NCI-H146 treated with DMSO at 0.1 percent for 48 hours (cell line): ENCODE data around the gene SLC22A25.
"Not testable (repeated sequence)": the region's sequence is repeated elsewhere in the genome, so short reads cannot be mapped to it uniquely, and the experiment has no call there.

Experiments used
- DNase-seq: peaks from one replicate; lab custom pipeline; 2025; ENCODE audit not compliant: unreplicated experiment; lab: John Stamatoyannopoulos, UW

SLC22A25 gene

DNA sequence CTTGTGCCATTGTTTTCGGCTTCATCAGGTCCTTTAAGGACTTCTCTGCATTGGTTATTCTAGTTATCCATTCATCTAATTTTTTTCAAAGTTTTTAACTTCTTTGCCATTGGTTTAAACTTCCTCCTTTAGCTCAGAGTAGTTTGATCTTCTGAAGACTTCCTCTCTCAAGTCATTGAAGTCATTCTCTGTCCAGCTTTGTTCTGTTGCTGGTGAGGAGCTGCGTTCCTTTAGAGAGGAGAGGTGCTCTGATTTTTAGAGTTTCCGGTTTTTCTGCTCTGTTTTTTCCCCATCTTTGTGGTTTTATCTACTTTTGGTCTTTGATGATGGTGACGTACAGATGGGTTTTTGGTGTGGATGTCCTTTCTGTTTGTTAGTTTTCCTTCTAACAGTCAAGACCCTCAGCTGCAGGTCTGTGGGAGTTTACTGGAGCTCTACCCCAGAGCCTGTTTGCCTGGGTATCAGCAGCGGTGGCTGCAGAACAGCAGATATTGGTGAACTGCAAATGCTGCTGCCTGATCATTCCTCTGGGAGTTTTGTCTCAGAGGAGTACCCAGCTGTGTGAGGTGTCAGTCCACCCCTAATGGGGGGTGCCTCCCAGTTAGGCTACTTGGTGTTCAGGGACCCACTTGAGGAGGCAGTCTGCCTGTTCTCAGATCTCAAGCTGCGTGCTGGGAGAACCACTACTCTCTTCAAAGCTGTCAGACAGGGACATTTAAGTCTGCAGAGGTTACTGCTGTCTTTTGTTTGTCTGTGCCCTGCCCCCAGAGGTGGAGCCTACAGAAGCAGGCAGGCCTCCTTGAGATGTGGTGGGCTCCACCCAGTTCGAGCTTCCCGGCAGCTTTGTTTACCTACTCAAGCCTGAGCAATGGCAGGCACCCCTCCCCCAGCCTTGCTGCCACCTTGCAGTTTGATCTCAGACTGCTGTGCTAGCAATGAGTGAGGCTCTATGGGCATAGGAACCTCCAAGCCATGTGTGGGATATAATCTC lies 7.6 kb downstream of the SLC22A25 start:
- not testable (repeated sequence) for DNase-seq

DNA sequence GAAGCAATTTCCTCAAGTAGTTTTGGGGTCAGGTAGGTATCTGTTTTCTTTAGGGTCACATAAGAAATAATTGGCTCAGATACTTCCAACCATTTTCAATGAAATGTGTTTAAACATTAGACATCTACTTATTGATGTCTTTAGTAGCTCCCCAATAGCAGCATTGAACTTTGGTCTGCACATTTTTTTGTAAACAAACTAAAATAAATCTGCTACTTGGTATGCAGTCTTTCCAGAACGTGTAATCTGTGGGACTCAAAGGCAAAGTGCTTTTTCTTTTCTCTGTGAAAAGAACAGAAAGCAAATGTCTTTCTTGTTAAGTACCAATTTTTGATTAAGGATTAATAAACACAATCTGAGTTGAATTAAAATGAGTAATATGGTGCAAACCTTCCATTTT lies 13.6 kb downstream of the SLC22A25 start:
- no peak for DNase-seq

DNA sequence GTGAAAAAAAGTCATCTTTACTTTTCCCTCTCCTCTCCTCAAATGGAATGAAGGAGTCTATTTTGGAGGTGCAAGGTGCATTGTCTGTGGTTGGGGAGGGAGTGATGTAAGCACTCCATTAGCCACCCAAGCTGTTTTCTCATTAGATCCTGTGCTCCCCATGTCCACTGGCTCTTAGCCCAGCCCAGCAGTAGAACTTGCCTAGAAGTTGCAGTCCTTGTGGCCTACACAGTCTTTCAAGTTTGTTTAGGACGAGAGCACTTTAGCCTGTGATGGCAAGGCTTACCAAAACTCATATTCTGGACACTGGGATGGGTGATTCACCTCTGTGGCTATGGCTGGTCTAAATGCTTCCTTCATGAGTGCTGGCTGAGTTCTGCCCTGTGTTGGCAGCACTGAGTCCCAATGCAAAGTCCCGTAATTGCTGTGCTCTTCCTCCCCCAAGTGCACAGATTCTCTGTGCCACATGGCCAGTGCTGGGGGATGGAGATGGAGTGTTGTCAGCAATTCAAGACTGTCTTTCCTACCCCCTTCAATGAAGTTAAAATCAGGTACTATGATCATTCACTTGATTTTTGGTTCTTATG lies 15.8 kb downstream of the SLC22A25 start:
- DNase-seq: no peak

DNA sequence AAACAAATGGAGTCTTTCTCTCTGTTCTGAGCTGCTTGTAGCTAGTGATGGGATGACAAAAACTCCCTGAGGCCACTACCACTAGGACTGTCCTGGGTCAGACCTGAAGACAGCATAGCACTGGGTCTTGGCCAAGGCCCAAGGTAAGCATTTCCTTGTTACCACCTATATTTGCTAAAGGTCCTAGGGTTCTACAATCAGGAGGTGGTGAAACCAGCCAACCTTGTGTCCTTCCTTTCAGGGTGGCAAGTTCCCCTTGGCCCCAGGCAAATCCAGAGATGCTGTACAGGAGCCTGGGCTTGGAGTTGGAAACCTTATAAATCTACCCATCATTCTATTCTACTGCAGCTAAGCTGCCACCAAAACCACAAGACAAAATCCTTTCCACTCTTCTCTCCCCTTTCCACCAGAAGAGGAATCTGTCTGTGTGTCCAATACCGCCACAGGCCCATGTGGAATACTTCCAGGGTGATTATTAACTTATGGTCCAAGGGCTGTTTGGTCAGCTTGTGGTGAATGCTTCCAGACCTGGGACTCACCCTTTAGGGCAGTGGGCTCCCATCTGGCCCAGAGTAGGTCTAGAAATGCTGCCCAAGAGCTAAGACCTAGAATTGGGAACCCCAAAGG lies 16.8 kb downstream of the SLC22A25 start:
- no peak for DNase-seq

DNA sequence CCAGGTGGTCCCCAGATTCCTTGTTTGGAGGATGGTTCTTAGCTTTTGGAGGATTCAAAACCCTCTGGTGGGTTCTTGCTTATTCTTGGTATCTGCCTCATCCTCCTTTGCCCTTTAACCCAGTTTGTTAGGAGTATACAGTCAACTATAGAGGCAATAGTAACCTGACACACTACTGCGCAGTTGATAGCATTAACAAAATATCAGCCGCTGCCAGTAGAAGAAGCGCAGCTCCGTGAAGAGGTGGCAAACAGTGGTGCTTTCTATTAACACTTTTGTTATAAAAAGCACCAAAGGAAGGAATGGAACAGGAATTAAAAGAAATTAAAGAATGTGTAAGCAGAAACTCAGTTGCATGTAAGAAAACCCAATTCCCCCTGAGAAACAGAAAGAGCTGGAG lies 29.3 kb downstream of the SLC22A25 start:
- no peak for DNase-seq

DNA sequence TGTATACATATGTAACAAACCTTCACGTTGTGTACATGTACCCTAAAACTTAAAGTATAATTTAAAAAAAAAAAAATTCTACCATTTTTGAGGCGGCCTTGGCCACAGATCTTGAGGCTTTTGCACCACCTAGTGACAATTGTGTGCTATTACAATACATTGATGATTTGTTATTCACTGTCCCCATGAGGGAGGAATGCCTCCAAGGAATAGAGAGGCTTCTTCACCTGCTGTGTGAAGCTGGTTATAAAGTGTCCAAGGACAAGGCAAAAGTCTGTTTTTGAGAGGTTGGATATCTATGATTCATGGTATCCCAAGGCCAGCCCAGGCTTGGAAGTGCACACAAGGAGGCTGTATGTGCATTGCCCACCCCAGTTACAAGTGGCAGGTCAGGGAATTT lies 30.7 kb downstream of the SLC22A25 start:
- no peak for DNase-seq

DNA sequence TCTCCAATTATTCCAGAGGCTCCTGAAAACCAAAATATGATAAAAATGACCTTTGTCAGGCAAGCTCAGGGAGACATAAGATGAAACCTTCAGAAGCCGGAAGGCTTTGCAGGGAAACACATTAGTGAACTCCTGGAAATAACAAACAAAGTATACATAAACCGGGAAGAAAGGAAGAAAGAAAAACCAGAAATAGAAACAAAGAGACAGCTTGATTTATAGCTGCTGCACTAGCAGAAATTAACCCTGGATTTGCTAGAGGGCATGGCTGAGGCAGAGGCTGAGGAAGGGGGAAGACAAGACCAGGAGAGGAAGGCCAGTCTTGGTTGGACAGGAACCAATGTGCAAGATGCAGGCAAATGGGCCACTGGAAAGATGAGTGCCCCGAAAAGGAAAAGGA lies 33.3 kb downstream of the SLC22A25 start:
- DNase-seq: no peak
